COR-L47 (cell line): ENCODE data around the gene FAM117A.
"Not testable (repeated sequence)": the region's sequence is repeated elsewhere in the genome, so short reads cannot be mapped to it uniquely, and the experiment has no call there.

Experiments used
- DNase-seq: peaks from one replicate; lab custom pipeline; 2025; lab: John Stamatoyannopoulos, UW

The FAM117A gene

GRCh38 chr17:49762151-49762941 lies 1.6 kb downstream of the FAM117A start:
- no peak for DNase-seq

- DNase-seq, result no peak
Measured at GRCh38 chr17:49760932-49761558, 2.9 kb downstream of the FAM117A start.

DNA sequence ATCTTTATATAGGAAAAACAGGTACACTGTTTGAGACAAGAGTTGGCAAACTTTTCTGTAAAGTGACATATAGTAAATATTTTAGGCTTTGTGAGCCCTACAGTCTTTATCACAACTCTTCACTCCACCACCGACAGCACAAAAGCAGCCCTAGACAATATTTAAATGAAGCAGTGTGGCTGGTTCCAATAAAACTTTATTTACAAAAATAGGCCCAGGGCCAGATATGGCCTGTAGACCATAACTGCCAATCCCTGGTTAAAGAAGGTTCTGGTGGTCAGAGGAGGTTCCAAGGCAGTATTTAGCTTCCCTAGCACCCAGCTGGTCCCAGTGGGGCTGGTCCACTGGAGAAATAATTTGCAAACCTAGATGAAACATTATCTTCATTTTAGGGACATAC lies 3.6 kb downstream of the FAM117A start:
- DNase-seq, result no peak

DNA sequence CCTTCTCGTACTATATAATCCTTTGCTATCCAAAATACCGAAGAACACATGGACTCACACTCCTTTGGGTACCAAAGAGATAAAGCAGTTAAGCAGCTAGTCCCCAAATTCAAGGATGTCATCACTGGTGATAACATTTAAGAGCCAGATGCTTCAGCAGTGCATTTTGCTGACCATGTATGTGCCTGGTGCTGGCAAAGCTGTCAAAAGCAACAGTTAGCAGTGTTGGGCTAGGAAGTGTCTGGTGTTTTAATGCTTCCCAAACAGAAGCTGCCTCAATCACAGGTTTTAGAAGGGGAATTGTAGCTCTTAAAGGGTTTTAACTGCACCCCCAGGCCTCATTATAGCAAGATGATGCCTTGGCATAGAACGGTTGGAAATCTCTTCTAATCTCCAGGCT lies 4.7 kb downstream of the FAM117A start:
- DNase-seq, result no peak

- not testable (repeated sequence) for DNase-seq
Measured at GRCh38 chr17:49758464-49759010, 5.4 kb downstream of the FAM117A start.

DNA sequence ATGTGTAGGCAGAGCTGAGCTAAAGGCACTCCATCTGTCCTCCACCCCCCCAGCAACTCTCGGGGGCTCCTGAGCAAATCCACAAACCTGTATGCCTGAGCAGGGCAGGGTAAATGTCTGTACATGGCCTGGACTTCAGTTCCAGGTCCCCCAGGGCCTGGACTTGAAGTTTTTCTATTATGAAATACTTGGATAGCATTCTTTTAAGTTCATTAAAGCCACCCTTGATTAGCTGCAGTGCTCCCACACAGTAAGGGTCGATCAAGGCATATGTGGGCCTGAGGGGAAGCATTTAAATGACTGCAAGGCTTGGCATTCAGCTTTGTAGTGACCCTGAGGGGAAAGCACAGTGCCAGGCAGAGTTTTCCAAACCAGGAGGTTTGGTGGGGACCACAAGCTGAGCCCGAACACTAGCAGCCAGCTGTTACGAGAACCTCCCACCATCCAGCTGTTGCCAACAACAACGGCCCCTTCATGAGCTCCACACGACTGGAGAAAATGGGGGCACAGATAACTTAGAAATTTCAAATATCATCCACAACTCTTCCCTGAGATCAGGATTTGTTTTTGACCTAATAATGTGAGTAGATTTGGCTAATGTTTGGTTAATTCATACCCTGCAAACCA lies 6.7 kb downstream of the FAM117A start:
- DNase-seq, result no peak

DNA sequence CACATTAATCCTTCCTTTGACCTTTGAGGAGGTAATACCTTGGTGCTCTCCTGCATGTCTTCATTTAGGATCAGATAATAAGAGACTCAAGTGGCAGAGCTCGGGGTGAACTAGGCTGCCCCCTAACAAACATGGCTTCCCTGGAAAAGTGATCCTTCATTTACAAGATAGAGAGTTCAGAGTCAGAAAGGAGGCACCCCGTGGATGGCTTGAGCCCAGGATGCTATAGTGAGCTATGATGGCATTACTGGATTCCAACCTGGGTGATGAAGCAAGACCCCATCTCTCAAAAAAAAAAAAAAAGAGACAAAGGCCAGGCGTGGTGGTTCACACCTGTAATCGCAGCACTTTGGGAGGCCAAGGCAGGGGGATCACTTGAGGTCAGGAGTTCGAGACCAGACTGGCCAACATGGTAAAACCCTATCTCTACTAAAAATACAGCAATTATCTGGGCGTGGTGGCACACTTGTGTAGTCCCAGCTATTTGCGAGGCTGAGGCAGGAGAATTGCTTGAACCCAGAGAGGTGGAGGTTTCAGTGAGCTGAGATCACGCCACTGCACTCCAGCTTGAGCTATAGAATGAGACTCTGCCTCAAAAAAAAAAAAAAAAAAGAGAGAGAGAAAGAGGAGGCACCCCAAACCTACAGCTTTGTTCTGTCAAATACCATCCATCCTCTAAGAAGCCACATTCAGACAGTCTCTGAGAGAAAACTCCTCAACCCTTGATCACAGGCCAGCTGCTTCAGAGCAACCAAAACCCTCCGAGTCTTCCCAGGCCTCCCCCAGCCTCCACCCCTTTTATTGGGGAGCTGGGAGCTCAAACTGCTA lies 7.4 kb downstream of the FAM117A start:
- no peak for DNase-seq

DNA sequence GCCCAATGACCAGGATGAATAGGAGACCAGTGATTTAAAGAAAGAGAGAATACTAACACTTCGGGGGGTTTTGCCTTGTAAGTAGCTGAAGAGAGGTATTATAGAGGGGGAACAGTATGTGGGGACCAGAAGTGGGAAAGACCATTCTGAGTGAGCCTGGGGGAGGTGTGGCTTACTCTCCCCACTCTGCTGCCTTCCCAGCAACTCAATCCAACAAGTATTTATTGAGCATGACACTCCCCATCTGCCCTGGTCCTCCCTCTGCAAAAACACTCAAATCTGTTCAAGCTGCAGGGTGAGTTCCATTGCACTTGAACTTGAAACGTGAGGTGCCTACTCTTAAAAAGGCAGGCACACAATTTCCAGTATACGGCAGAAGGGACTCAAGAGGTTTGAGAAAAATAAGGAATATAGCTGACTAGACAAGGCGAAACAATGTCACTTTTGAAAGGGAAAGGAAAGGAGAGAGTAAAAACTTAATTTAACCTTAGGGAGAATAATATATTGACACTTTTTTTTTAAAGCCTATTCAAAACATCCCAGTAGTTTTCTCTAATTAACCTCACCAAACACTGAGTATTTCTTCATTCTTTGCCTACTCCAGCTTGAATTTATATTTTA lies 8.2 kb downstream of the FAM117A start:
- DNase-seq, result no peak

DNA sequence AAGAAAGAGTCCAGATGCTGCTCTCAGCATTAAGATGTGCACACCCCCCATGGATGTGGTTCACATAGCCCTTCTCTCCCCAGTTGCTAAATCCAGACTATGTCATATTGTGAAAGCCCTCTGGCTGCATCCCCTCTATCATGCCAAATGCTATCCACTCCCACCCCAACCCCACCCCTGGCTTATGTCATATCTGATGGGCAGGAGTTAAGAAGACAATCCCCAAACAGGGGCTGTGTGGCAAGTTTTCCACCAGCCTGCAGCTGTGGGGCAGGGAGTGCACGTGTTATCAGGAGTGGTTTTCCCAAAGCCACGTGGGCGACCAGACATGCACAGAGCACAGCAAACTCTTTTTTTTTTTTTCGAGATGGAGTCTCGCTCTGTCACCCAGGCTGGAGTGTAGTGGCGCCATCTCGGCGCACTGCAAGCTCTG lies 10.0 kb downstream of the FAM117A start:
- DNase-seq, result no peak

- no peak for DNase-seq
Measured at GRCh38 chr17:49752508-49752907, 11.4 kb downstream of the FAM117A start.

DNA sequence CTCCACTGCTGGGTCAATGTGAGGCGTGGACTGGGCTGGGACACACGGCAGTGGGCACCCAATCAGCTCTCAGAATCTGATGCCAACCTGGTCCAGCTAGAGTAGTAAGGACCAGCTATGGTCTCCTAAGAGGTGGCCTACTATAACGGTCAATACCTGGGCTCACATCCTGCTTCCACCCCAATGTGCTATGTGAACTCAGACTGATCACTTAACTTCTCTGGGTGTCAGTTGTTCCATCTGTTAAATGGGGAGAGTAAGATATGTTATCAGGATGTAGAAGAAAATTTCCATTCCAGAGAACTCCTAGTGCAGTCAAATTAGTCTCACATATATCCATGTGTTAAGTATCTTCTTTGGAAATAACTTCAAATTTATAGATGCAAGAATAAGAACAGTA lies 14.2 kb downstream of the FAM117A start:
- DNase-seq, result no peak

DNA sequence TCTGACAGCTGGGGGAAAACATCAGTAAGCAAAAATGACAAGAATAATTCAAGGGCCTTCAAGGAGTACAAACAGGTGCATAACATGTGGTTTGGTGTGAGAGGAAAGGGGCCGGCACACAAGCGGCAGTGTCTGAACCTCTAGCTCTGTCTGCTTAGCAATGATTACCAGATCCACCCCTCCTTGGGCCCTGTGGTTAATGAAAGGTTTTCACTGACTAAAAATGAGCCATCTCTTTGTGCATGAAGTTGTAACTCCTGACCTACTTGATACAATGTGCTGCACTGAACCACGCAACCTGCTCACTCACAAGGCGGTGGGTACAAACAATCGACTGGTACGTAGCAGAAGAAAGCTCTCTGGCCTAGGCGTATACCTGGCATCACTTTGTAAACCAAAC lies 15.1 kb downstream of the FAM117A start:
- DNase-seq, result no peak

DNA sequence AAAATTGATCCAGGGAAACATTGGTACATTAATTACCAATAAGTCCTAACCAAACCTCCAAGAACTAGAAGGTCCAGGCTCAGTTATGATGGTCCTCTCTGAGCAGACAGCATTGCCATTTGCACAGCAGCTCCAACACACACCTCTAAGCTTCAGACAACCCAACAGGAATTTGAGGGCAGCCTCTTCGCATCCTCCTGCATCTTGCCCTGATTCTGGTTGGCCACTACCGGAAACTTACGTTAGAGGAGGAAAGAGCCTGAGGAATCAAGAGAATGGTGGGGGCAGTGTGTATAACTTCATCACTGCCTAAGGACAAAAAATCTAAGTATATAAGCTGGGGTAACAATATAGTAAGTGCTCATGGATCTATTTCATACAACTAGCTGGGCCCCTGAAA lies 15.7 kb downstream of the FAM117A start:
- DNase-seq, result no peak

DNA sequence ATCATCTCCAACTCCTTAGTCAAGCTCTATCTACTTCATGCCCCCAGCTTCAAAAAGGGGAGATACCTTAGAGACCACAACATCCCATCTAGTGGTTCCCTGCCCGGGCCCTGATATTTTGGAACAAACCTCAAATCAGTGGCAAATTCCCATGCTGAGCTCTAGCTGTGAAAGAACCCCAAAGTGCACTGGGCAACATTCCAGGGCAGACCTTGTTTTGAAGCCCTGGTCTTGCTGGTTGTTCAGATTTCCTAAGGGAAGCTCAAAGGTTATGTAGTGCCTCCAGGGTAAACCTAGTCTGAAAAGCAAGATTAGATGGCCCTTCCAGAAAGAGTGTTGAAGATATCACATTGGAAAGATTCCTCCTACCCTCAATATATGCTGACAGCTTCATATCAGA lies 16.3 kb downstream of the FAM117A start:
- DNase-seq, result no peak

GRCh38 chr17:49746791-49747490 lies 17.0 kb downstream of the FAM117A start:
- no peak for DNase-seq

- no peak for DNase-seq
Measured at GRCh38 chr17:49745175-49746139, 18.5 kb downstream of the FAM117A start.

GRCh38 chr17:49742166-49742638 lies 21.7 kb downstream of the FAM117A start:
- no peak for DNase-seq

DNA sequence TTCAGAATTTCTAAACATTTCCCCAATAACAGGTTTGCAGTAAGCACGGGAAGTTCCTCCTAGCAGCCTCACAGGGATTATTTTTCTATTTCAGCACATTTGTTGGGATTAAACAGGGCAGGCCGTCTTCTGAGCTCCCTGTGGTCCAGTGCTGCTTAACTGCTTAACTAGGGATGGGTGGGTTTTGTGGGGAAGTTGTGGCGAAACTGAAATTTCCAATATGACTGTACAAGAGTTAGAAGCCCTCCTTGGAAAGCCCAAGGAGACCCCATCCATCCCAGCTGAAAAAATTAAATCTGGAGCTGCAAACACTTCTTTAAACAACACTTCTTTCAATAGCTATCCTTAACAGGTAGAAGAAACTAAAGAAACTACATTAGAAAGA lies 22.2 kb downstream of the FAM117A start:
- no peak for DNase-seq

DNA sequence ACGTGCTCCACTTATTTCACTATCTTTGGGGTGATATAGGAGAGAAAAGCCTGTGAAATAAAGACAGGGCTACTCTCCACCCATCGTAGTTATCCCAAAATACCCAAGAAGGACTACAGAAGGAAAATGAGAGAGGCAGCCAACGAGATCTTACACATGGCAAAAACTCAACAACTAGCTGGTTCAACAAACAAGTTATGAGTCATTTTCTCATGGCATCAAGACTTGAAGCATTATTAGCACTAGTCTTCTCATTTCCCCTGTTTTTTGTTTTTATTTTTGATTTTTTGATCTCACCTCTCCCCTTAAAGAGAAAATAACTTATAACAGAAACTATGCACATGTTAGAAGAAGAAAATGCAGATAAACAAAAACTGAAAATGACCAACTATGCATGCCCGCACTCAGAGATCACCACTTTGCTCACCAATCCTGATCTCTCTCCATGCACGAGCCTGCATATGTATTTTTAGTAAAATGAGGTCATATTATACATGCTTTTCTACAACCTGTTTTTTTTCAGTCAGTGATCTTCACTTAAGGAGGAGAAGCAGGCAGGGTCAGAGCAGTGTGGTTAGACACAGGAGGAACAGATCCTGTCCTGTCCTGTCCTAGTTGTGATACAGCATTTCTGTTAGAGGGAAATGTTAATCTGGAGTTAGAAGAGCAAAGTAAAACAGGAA lies 22.8 kb downstream of the FAM117A start:
- DNase-seq, result no peak
